Suppressor macrophage (primary cell): ENCODE measurements around the gene CNTFR.
A peak's percentile ranks its signal among the peaks of the same experiment; 100 is the strongest.
"Not testable (repeated sequence)": the region's sequence is repeated elsewhere in the genome, so short reads cannot be mapped to it uniquely, and the experiment has no call there.

Experiments
- DNase-seq, 4 experiments: peaks; one replicate each; pipeline ENCODE4 v3.0.0-alpha.2; 2020 to 2022

The CNTFR gene

DNA sequence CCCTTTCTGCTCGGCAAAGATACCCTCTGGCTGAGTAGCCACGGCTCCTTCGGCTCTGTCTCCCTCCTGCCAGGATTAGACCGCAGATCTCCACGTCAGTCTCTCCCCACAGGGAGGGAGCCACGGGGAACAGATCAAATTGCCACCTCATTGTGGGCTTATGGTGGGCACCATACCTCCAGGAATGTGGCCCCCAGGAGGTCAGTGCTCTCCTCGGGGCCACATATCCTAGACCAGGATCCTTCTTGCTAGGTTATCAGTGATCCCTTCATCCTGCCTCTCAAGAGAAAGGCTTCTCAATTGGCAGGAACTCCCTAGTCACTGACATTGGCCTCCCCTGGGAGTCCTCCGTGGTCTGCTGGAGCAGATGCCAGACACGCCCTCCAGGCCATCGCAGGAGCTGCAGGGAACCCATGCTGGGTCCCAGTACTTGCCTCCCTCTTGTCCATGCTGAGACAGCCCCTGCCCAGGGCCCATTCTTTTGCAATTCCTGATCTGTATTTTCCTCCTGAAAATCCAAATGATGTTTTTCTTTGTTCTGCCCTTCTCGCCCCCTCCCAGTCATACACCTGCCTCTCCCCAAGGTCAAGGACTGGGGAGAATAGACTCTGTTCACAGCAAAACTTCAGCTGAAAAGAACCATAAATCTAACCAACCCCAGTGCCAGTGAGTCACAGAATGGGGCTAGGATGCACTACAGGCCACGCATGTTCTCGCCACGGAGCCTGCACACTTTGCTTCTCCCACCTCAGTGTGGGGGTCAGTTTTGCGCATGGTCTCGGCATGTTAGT lies 35.1 kb downstream of the CNTFR start:
- DNase-seq, result no peak

GRCh38 chr9:34553511-34554021 lies 36.0 kb downstream of the CNTFR start:
- no peak for DNase-seq

DNA sequence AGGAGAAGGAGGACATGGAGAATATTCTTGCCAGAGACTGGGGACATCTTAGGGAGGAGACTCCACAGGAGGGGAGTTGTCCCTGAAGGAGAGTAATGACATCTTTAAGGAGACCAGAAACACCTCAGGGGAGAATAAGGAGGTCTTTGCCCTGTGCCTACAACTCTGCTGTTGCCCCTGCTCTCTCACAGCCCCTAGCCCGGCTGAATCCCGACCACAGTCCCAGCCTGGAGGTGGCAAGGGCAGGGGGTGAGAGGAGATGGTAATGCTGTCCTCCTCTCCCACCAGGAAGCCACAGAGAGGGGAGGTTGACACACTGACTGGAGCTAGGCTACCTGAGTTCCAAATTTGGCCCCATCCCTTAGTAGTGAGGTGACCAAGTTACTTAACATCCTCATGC lies 36.5 kb downstream of the CNTFR start:
- no peak for DNase-seq

- DNase-seq, result no peak
Measured at GRCh38 chr9:34552606-34552981, 36.9 kb downstream of the CNTFR start.

DNA sequence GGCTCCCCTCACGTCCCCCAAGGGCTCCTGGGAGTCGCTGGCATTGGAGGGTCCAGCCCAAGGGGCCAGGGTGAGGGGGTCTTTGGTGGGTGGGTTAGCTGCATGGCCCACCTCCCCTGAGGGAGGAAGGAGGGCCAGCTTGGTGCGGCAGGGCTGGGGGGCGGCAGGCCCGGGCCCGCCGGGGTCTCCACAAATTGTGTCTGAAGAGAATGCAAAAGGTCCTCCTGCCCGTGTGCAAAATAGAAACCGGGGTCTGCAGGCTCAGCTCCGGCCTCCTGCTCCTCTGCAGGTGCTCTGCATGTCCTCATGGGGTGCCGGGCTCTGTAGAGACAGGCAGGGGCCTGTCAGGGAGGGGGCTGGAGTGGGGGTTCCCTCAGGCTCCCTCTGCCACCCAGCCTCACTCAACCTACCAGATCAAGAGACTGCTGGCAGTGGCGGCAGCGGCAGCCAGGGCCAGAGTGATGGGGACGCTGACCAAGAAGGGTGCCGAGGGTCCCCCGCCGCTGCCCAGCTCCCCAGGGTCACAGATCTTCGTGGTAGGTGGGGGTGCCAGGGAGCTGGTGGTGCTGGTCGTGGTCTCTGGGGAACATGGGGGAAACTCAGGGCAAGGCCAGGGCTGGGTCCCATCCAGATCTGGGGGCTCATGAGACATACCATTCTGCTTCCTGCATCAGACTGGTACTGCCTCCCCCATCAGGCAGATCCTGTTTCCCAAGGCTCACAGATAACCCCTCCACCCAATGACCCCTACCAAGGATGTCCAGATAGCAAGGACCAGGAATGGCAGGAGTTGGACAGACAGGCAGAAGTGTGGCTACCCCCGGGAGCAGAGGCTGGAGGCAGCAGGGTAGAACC lies 37.5 kb downstream of the CNTFR start:
- DNase-seq, result no peak

- no peak for DNase-seq
Measured at GRCh38 chr9:34550681-34551270, 38.7 kb downstream of the CNTFR start.

- DNase-seq, result no peak
Measured at GRCh38 chr9:34550016-34550680, 39.4 kb downstream of the CNTFR start.

- no peak for DNase-seq
Measured at GRCh38 chr9:34549407-34549732, 40.2 kb downstream of the CNTFR start.

GRCh38 chr9:34547960-34548611 lies 41.4 kb downstream of the CNTFR start:
- DNase-seq, result peak; percentile 54 to 81 (median 67)

DNA sequence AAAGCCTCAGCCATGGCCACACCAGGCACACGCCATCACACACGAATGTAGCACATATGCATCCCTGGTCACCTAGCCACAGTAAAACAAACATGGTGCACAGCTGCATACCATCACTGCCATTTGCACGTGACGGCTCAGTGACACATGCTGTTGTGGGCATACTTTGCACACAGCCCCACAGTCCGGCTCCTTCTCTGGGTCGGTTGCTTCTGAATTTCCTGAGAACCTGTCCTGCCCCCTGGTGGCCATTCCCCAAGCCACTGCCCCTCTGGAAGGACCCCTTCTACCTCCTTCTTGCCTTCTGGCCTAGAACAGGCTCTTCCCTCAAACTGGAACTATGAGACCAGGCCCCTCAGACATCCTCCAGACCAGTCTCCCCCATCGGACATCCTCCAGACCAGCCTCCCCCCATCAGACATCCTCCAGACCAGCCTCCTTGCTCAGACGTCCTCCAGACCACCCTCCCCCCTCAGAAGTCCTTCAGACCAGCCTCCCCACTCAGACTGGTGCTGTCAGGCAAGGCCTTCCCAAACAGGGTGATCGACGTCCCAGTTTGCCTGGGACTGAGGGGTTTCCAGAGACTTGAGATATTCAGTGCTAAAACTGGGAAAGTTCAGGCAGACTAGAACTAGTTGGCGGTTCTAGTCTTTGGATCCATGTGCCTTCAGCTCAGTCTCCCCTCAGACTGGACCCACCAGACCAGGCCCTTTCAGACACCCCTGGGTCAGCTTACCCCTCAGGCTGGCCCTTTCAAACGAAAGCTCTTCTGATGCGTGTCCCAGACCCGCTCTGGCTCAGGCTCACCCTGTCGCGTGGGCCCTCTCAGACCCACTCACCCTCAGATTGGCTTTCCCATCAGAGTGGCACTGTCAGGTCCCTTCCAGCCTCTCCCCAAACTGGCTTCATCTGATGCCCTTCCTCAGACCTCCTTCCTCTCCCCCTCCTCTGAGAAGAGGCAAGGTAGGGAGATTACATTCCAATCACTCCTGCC lies 42.4 kb downstream of the CNTFR start:
- DNase-seq, result peak; percentile 64 to 80 (median 72)

GRCh38 chr9:34546102-34546833 lies 43.3 kb downstream of the CNTFR start:
- DNase-seq, result no peak

DNA sequence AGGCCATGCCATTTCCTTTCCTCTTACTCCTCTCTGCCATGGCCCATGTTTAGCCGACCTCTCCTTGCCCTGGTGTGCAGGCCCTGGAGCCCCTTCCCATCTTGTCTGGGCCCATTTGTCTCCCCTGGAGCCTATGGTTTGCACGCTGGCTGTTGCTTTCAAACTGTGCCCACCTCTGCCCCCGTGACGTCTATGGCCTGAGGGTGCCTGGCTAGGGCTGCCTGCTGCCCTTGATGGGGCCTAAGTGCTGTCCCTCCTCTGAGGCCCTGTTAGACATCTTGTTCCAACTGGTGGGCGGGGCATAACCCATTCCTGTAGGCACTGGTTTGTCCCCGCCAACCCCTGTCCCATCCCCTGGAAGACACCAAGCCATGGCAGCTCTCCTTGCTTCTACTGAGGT lies 44.0 kb downstream of the CNTFR start:
- DNase-seq, result no peak

DNA sequence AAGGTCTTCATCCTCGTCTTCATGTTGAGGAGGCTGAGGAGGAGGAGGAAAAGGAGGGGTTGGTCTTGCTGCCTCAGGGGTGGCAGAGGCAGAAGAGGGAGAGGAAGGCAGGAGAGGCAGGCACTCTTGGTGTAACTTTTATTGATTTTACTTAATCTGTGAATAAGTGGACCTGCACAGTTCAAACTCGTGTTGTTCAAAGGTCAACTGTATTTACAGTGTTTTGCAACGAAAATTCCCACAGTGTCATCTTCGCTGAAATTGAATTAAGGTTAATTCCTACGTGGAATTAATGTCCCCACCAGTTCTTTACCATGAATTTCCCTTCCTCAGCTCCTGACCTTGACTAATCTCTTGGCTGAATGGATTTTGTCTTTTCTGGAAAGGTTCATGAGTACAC lies 45.5 kb downstream of the CNTFR start:
- DNase-seq, result no peak

- no peak for DNase-seq
Measured at GRCh38 chr9:34541540-34541939, 48.0 kb downstream of the CNTFR start.

- DNase-seq, result peak in 1 of 4 experiments; percentile 30
Measured at GRCh38 chr9:34540827-34541226, 48.7 kb downstream of the CNTFR start.

DNA sequence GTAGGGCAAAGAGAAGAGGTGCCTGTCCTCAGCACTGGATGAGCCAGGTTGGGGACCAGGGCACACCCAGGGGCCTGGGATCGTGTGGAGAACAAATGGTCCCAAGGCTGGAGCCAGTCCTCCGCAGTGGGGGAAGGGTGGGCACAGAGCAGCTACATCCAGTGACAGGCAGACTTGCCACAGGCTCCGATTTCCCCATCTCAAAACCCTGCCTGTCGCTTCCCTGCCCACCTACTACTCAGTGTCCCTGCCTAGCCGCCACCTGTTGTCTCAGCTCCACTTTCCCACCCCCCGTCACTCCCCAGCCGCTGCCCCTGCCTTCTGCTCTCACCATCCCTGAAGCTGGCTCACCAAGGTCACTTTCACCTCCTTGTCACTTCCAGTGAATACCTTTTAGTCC lies 52.8 kb downstream of the CNTFR start:
- DNase-seq, result no peak

DNA sequence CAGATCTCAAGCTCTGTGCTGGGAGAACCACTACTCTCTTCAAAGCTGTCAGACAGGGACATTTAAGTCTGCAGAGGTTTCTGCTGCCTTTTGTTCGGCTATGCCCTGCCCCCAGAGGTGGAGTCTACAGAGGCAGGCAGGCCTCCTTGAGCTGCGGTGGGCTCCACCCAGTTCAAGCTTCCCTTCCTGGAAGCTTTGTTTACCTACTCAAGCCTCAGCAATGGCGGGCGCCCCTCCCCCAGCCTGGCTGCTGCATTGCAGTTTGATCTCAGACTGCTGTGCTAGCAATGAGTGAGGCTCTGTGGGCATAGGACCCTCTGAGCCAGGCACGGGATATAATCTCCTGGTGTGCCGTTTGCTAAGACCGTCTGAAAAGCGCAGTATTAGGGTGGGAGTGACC lies 57.5 kb downstream of the CNTFR start:
- not testable (repeated sequence) for DNase-seq

- DNase-seq, result no peak
Measured at GRCh38 chr9:34526026-34526425, 63.5 kb downstream of the CNTFR start.

DNA sequence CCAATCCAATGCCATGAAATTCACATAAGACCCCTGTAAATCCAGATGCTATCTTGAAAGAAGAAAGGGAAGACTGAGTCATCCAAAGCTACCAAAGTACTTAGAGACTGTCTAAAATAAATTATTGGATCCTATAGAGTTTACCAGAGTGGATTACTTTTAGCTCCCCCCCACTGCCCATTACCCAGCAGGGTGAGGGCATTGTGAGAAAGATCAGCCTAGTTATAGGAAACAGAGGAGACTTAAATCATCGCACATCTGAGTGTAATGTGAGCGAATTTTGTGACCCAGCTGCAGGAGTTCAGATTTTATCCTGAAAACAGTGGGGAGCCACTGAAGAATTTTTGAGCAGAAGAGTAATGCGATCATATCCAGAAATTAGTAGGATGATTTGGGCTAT lies 65.2 kb downstream of the CNTFR start:
- DNase-seq, result no peak
